RKO (cell line): ENCODE measurements around the gene IKZF1.
"Not testable (repeated sequence)": the region's sequence is repeated elsewhere in the genome, so short reads cannot be mapped to it uniquely, and the experiment has no call there.

Source experiments
- DNase-seq: peaks from one replicate; pipeline ENCODE4 v3.0.0-alpha.2; 2016; ENCODE audit warnings: low spot score

The IKZF1 gene

GRCh38 chr7:50334341-50334994 lies 30.0 kb downstream of the IKZF1 start:
- DNase-seq: no peak

GRCh38 chr7:50335230-50335794 lies 30.8 kb downstream of the IKZF1 start:
- no peak for DNase-seq

- DNase-seq: no peak
Observed at GRCh38 chr7:50335795-50336754, 31.6 kb downstream of the IKZF1 start.

GRCh38 chr7:50336894-50337703 lies 32.6 kb downstream of the IKZF1 start:
- no peak for DNase-seq

GRCh38 chr7:50339472-50339871 lies 35.0 kb downstream of the IKZF1 start:
- not testable (repeated sequence) for DNase-seq

- no peak for DNase-seq
Observed at GRCh38 chr7:50339990-50340500, 35.5 kb downstream of the IKZF1 start.

- DNase-seq: no peak
Observed at GRCh38 chr7:50341724-50342123, 37.2 kb downstream of the IKZF1 start.

GRCh38 chr7:50342616-50343114 lies 38.1 kb downstream of the IKZF1 start:
- DNase-seq: no peak

GRCh38 chr7:50346545-50347497 lies 42.3 kb downstream of the IKZF1 start:
- DNase-seq: no peak

- DNase-seq: no peak
Observed at GRCh38 chr7:50347693-50348092, 43.2 kb downstream of the IKZF1 start.

GRCh38 chr7:50348469-50349162 lies 44.1 kb downstream of the IKZF1 start:
- no peak for DNase-seq

- no peak for DNase-seq
Observed at GRCh38 chr7:50349399-50349798, 44.9 kb downstream of the IKZF1 start.

- DNase-seq: no peak
Observed at GRCh38 chr7:50349963-50350944, 45.7 kb downstream of the IKZF1 start.

GRCh38 chr7:50351267-50351666 lies 46.8 kb downstream of the IKZF1 start:
- DNase-seq: no peak

- no peak for DNase-seq
Observed at GRCh38 chr7:50352282-50352681, 47.8 kb downstream of the IKZF1 start.

- DNase-seq: no peak
Observed at GRCh38 chr7:50352751-50353150, 48.2 kb downstream of the IKZF1 start.

GRCh38 chr7:50353201-50353600 lies 48.7 kb downstream of the IKZF1 start:
- DNase-seq: no peak

GRCh38 chr7:50353894-50354595 lies 49.5 kb downstream of the IKZF1 start:
- no peak for DNase-seq
